Type B pancreatic cell (in vitro differentiated cells): ENCODE measurements around the gene DCLK1. TPM values are rescaled to one million over a fixed set of nuclear protein-coding genes. Genes with fewer than 3 reads are reported as not detected.

ENCODE experiments used
- DNase-seq: peaks from one replicate; pipeline ENCODE4 v3.0.0; 2021; ENCODE audit warnings: mixed read lengths; ENCODE audit not compliant: unreplicated experiment; ENCODE audit errors: extremely low spot score
- H3K27ac Mint-ChIP-seq: 2 replicates; pipeline ENCODE4 v1.8.0; 2021; ENCODE audit warnings: mild to moderate bottlenecking, mixed read lengths
- H3K27me3 Mint-ChIP-seq: 2 replicates; pipeline ENCODE4 v1.8.0; 2021; ENCODE audit warnings: mixed read lengths
- H3K36me3 Mint-ChIP-seq: 2 replicates; pipeline ENCODE4 v1.8.0; 2021; ENCODE audit warnings: mixed read lengths
- H3K4me1 Mint-ChIP-seq: one replicate; pipeline ENCODE4 v1.8.0; 2021; ENCODE audit warnings: mixed read lengths; ENCODE audit not compliant: unreplicated experiment
- H3K4me3 Mint-ChIP-seq: 2 replicates; pipeline ENCODE4 v1.8.0; 2021; ENCODE audit warnings: mild to moderate bottlenecking, mixed read lengths
- H3K9me3 Mint-ChIP-seq: 2 replicates; pipeline ENCODE4 v1.8.0; 2021; ENCODE audit warnings: mixed read lengths
- total RNA-seq: library from RNA; stranded (reverse); gene quantifications from 2 replicates; pipeline ENCODE4 v1.2.1, GENCODE V29; 2021; ENCODE audit warnings: low replicate concordance
- TF ChIP-seq, protein P1 (sequence below): fragments of 200-600 bp; sonication (generic); conservative IDR thresholded peaks from 2 replicates; pipeline ENCODE4 v1.5.0; 2021; ENCODE audit warnings: antibody characterized with exemption, mild to moderate bottlenecking

Gene DCLK1
- total RNA-seq, 1 donor from 2014 or later = 47.1 TPM

GRCh38 chr13:35850569-35850968, 280.6 kb downstream of the DCLK1 start:
- DNase-seq = no peak
- TF ChIP-seq, protein P1, sequence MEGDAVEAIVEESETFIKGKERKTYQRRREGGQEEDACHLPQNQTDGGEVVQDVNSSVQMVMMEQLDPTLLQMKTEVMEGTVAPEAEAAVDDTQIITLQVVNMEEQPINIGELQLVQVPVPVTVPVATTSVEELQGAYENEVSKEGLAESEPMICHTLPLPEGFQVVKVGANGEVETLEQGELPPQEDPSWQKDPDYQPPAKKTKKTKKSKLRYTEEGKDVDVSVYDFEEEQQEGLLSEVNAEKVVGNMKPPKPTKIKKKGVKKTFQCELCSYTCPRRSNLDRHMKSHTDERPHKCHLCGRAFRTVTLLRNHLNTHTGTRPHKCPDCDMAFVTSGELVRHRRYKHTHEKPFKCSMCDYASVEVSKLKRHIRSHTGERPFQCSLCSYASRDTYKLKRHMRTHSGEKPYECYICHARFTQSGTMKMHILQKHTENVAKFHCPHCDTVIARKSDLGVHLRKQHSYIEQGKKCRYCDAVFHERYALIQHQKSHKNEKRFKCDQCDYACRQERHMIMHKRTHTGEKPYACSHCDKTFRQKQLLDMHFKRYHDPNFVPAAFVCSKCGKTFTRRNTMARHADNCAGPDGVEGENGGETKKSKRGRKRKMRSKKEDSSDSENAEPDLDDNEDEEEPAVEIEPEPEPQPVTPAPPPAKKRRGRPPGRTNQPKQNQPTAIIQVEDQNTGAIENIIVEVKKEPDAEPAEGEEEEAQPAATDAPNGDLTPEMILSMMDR = no peak
- H3K9me3 Mint-ChIP-seq = no peaks in the 10 kb centered on the region
- peaks cover 10% of the 10 kb centered on the region for H3K4me1 Mint-ChIP-seq
- H3K36me3 Mint-ChIP-seq = peaks cover 4% of the 10 kb centered on the region
- peaks cover 21% of the 10 kb centered on the region for H3K27me3 Mint-ChIP-seq
- no peak overlapping the region for H3K27ac Mint-ChIP-seq
- no peak overlapping the region for H3K4me3 Mint-ChIP-seq

GRCh38 chr13:35849256-35849644, 281.9 kb downstream of the DCLK1 start:
- H3K9me3 Mint-ChIP-seq = no peaks in the 10 kb centered on the region
- no peak overlapping the region for H3K4me3 Mint-ChIP-seq
- H3K36me3 Mint-ChIP-seq = peaks cover 4% of the 10 kb centered on the region
- H3K4me1 Mint-ChIP-seq = peaks cover 10% of the 10 kb centered on the region
- H3K27me3 Mint-ChIP-seq = peaks cover 8% of the 10 kb centered on the region
- TF ChIP-seq, protein P1 = no peak
- no peak for DNase-seq
- no peak overlapping the region for H3K27ac Mint-ChIP-seq

DNA sequence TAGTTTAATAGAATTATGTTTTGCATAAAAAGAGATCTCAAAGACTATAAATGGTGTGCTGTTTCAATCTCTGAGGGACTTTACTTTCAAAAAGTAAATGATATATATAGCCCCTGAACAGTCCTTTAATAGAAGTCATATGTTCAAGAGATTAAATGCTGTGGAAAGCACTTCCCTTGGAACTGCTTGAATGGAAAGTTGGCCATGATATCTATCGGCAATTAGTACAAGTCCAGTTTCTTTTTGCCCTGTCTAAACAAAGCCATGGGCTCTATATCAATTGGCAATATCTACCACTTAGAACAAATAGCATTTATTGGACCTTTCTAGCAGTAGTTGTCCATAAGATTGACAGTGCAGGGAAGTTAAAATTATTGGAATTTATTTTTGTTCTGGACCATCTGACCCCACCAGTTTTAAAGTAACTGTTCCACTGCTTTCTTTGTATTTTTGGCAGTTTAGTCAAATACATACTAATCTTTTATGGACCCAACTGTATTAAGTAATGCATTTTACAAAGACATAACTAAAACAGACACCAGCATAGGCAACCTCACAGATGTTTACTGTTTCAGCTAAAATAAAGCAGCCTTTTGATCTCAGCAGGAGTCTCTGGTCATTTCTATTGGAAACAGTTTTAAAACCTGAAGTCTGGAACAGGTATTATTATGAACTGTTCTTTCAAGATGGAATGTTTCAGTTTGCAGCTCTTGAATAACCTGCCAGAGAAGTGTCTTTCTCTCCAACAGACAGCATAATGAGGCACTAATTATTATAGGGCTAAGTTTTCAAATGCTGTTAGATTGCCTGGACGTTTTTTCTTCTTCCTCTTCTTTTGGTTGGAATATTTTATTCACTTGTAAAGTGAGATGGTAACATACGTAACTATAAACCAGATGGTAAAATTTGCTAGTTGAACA, 282.6 kb downstream of the DCLK1 start:
- Mint-ChIP-seq H3K4me3 (no peak overlapping the region), H3K27ac (no peak overlapping the region), H3K27me3 (peaks cover 3% of the 10 kb centered on the region), H3K9me3 (no peaks in the 10 kb centered on the region), H3K36me3 (peaks cover 4% of the 10 kb centered on the region), H3K4me1 (peaks cover 10% of the 10 kb centered on the region)
- DNase-seq = no peak
- TF ChIP-seq, protein P1 = no peak

DNA sequence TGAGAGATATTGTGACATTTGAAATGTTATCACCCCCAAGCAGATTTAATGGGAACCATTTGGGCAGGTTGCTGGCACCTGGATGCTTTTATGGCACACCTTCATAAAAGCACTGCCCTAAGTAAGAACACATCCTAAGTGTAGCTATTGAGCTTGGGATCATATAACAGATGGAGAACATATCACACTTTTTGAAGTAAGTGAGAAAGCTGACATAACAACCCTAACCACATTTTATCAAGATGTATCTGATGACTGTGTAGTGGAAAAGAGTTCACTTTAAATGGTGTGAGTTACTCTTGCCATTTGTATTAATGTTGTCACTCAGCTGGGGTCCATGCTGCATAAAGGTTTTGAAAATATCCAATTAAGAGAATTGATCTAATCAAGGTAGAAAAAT, 287.9 kb downstream of the DCLK1 start:
- no peak overlapping the region for H3K27ac Mint-ChIP-seq
- H3K4me3 Mint-ChIP-seq = no peak overlapping the region
- H3K4me1 Mint-ChIP-seq = no peaks in the 10 kb centered on the region
- peaks cover 6% of the 10 kb centered on the region for H3K9me3 Mint-ChIP-seq
- H3K27me3 Mint-ChIP-seq = no peaks in the 10 kb centered on the region
- no peak for DNase-seq
- TF ChIP-seq, protein P1 = no peak
- peaks cover 4% of the 10 kb centered on the region for H3K36me3 Mint-ChIP-seq

DNA sequence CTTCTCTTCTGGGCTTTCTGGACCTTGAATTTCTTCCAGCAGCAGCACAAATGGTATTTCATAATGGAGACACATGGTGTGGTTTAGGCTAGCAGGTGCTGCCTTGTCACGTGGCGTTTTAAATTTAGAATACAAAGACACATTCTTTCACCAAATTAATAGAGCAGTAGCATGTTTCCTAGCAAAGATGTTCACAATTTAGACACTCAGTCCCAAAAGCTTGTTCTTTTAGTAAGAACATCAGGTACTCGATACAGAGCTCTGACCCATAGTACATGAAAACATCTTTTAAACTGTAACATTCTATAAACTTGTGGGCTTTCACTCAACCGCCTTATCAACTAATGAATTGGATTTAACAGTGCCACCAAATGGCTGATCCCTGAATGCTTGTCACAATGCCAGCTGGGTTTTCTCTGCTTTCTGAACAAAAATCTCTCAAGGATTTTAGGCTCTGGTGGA, 290.1 kb downstream of the DCLK1 start:
- H3K27ac Mint-ChIP-seq = no peak overlapping the region
- peaks cover 4% of the 10 kb centered on the region for H3K4me1 Mint-ChIP-seq
- DNase-seq = no peak
- H3K36me3 Mint-ChIP-seq = peaks cover 4% of the 10 kb centered on the region
- H3K4me3 Mint-ChIP-seq = no peak overlapping the region
- no peaks in the 10 kb centered on the region for H3K27me3 Mint-ChIP-seq
- H3K9me3 Mint-ChIP-seq = peaks cover 6% of the 10 kb centered on the region
- TF ChIP-seq, protein P1 = no peak
